Caco-2 (cell line): ENCODE results near the gene EMCN. TPM values are rescaled to one million over a fixed set of nuclear protein-coding genes. Genes with fewer than 3 reads are reported as not detected.

Experiments used
- BruUV-seq: library from RNA; stranded (reverse); fragments of 400-500 nt; replicated peaks from 2 replicates; lab custom pipeline; 2021; lab: Mats Ljungman, UMichigan
- CTCF ChIA-PET: fragments of 300-600 bp; sonication (Branson Sonifier 250); formaldehyde crosslinking; loops from one replicate; lab custom pipeline; 2022; ENCODE audit warnings: antibody characterized with exemption; lab: Charles Lee
- POLR2A ChIA-PET: fragments of 300-600 bp; sonication (Branson Sonifier 250); formaldehyde crosslinking; loops from one replicate; lab custom pipeline; 2022; ENCODE audit warnings: antibody characterized with exemption; lab: Charles Lee
- DNase-seq, 2 experiments: peaks; one replicate each; pipeline versions ENCODE4 v3.0.0 to v3.0.0-alpha.2; 2020 to 2022
- H3K27me3 ChIP-seq: replicated peaks from 2 replicates; pipeline ENCODE4 v1.6.0; 2011; ENCODE audit warnings: low read length; ENCODE audit not compliant: control insufficient read depth, insufficient read depth
- H3K36me3 ChIP-seq: 2 replicates; pipeline ENCODE4 v1.5.1; 2011; ENCODE audit warnings: low read length; ENCODE audit not compliant: control insufficient read depth, insufficient read depth
- H3K4me1 ChIP-seq: fragments of 250-450 bp; sonication (Bioruptor Pico); 2 replicates; pipeline ENCODE4 v1.5.1; 2020; ENCODE audit warnings: mild to moderate bottlenecking
- H3K4me3 ChIP-seq: 2 replicates; pipeline ENCODE4 v1.5.1; 2011; ENCODE audit warnings: low read depth, mild to moderate bottlenecking, control low read depth, low read length
- H3K9me3 ChIP-seq: fragments of 250-450 bp; sonication (Bioruptor Pico); 2 replicates; pipeline ENCODE4 v1.5.1; 2020; ENCODE audit warnings: mild to moderate bottlenecking, moderate library complexity
- H3K27ac Mint-ChIP-seq: one replicate; pipeline ENCODE4 v1.8.0; 2022; ENCODE audit warnings: mixed read lengths; ENCODE audit not compliant: unreplicated experiment
- H3K27me3 Mint-ChIP-seq: one replicate; pipeline ENCODE4 v1.8.0; 2022; ENCODE audit warnings: mixed read lengths; ENCODE audit not compliant: insufficient read depth, unreplicated experiment
- H3K36me3 Mint-ChIP-seq: one replicate; pipeline ENCODE4 v1.8.0; 2022; ENCODE audit warnings: mild to moderate bottlenecking, mixed read lengths; ENCODE audit not compliant: insufficient read depth, unreplicated experiment
- H3K4me1 Mint-ChIP-seq: one replicate; pipeline ENCODE4 v1.8.0; 2022; ENCODE audit warnings: low read depth, mixed read lengths; ENCODE audit not compliant: unreplicated experiment
- H3K4me3 Mint-ChIP-seq: one replicate; pipeline ENCODE4 v1.8.0; 2022; ENCODE audit warnings: mild to moderate bottlenecking, moderate library complexity, mixed read lengths; ENCODE audit not compliant: unreplicated experiment
- H3K9me3 Mint-ChIP-seq: one replicate; pipeline ENCODE4 v1.8.0; 2022; ENCODE audit warnings: mixed read lengths; ENCODE audit not compliant: unreplicated experiment
- CTCF ChIP-seq, 2 experiments: fragments of 200-600 bp in 1 of 2; IDR thresholded peaks; 1 replicate in 1 of 2; 2 replicates in 1 of 2; pipeline versions ENCODE4 v1.5.1 to v1.8.0; 2011 to 2022; ENCODE audit warnings: antibody characterized with exemption in 1 of 2, control low read depth in 1 of 2, inconsistent platforms in 1 of 2, low read depth in 1 of 2, low read length in 1 of 2, mild to moderate bottlenecking in 1 of 2, moderate library complexity in 1 of 2; ENCODE audit not compliant: insufficient read depth in 1 of 2, severe bottlenecking in 1 of 2, unreplicated experiment in 1 of 2
- intact Hi-C: fragments of 100-400 bp; cut with micrococcal nuclease; formaldehyde crosslinking; loops from one replicate; pipeline ENCODE4 v1.10.0; 2022; ENCODE audit not compliant: unreplicated experiment
- total RNA-seq: library from RNA; stranded (reverse); gene quantifications from 2 replicates; pipeline ENCODE4 v1.2.3, GENCODE V29; 2022

Gene EMCN
- total RNA-seq, 1 experiment from 2014 or later = not detected

- CTCF ChIA-PET = no interaction called here
- H3K27me3 ChIP-seq = no peaks in the 10 kb centered on the region
- no peak overlapping the region for H3K4me3 ChIP-seq
- no peak for DNase-seq
- Mint-ChIP-seq H3K4me3 (no peak overlapping the region), H3K27ac (no peak overlapping the region), H3K4me1 (peaks cover 7% of the 10 kb centered on the region), H3K9me3 (peaks cover 10% of the 10 kb centered on the region), H3K27me3 (peaks cover 7% of the 10 kb centered on the region), H3K36me3 (no peaks in the 10 kb centered on the region)
- H3K36me3 ChIP-seq = no peaks in the 10 kb centered on the region
- no TSS peak for BruUV-seq
- no peak for TF ChIP-seq CTCF (IDR thresholded peaks at IDR 0.05; ENCODE audit: insufficient read depth in 1 of 2, low read depth in 1 of 2, low read length in 1 of 2, severe bottlenecking in 1 of 2, unreplicated experiment in 1 of 2)
- no peaks in the 10 kb centered on the region for H3K4me1 ChIP-seq
- H3K9me3 ChIP-seq = no peaks in the 10 kb centered on the region
- intact Hi-C loops = no loop called here
- POLR2A ChIA-PET = no interaction called here
Observed at GRCh38 chr4:100429616-100430015, 88.2 kb downstream of the EMCN start.

GRCh38 chr4:100428051-100428450 is 89.8 kb downstream of the EMCN start:
- POLR2A ChIA-PET = no interaction called here
- Histone ChIP-seq H3K4me3 (no peak overlapping the region), H3K27me3 (no peaks in the 10 kb centered on the region), H3K4me1 (no peaks in the 10 kb centered on the region), H3K9me3 (no peaks in the 10 kb centered on the region), H3K36me3 (no peaks in the 10 kb centered on the region)
- Mint-ChIP-seq H3K36me3 (no peaks in the 10 kb centered on the region), H3K4me3 (no peak overlapping the region), H3K4me1 (peaks cover 7% of the 10 kb centered on the region), H3K27ac (no peak overlapping the region), H3K9me3 (peaks cover 10% of the 10 kb centered on the region), H3K27me3 (peaks cover 9% of the 10 kb centered on the region)
- no peak for DNase-seq
- intact Hi-C loops = no loop called here
- CTCF ChIA-PET = no interaction called here
- TF ChIP-seq CTCF (IDR thresholded peaks at IDR 0.05; ENCODE audit: insufficient read depth in 1 of 2, low read depth in 1 of 2, low read length in 1 of 2, severe bottlenecking in 1 of 2, unreplicated experiment in 1 of 2) = no peak
- BruUV-seq = no TSS peak

- H3K4me1 ChIP-seq = no peaks in the 10 kb centered on the region
- H3K27me3 Mint-ChIP-seq = peaks cover 7% of the 10 kb centered on the region
- no peaks in the 10 kb centered on the region for H3K36me3 ChIP-seq
- POLR2A ChIA-PET = no interaction called here
- H3K27ac Mint-ChIP-seq = no peak overlapping the region
- no peak overlapping the region for H3K4me3 ChIP-seq
- H3K27me3 ChIP-seq = no peaks in the 10 kb centered on the region
- intact Hi-C loops = no loop called here
- TF ChIP-seq CTCF (IDR thresholded peaks at IDR 0.05; ENCODE audit: insufficient read depth in 1 of 2, low read depth in 1 of 2, low read length in 1 of 2, severe bottlenecking in 1 of 2, unreplicated experiment in 1 of 2) = no peak
- H3K9me3 ChIP-seq = no peaks in the 10 kb centered on the region
- peaks cover 7% of the 10 kb centered on the region for H3K4me1 Mint-ChIP-seq
- H3K4me3 Mint-ChIP-seq = no peak overlapping the region
- no peaks in the 10 kb centered on the region for H3K36me3 Mint-ChIP-seq
- no peak for DNase-seq
- peaks cover 10% of the 10 kb centered on the region for H3K9me3 Mint-ChIP-seq
- CTCF ChIA-PET = no interaction called here
- no TSS peak for BruUV-seq
Observed at GRCh38 chr4:100424376-100424775, 93.4 kb downstream of the EMCN start.
